Heart right ventricle (tissue), 16 donors: ENCODE results near the gene CARS2. TPM values are rescaled to one million over a fixed set of nuclear protein-coding genes. Genes with fewer than 3 reads are reported as not detected.

ENCODE experiments used
- ATAC-seq, 8 donors: fragments of 200-7000 bp; cut with Tn5 transposase; one replicate each; pipeline ENCODE4 v1.9.1; 2020; ENCODE audit warnings: mild to moderate bottlenecking in 8 of 8, moderate library complexity in 8 of 8, moderate number of reproducible peaks in 1 of 8
- DNase-seq, 2 donors: peaks; one replicate each; pipeline ENCODE4 v3.0.0-alpha.2; 2020
- H3K27ac ChIP-seq, 10 donors: fragments of 200-600 bp; sonication (generic) in 2 of 10; one replicate each; pipeline versions ENCODE4 v1.5.0 to v1.8.0; 2020 to 2022; ENCODE audit warnings: mild to moderate bottlenecking in 3 of 10
- H3K27me3 ChIP-seq, 7 donors: fragments of 200-600 bp; one replicate each; pipeline ENCODE4 v1.8.0; 2021 to 2022; ENCODE audit warnings: mild to moderate bottlenecking in 2 of 7
- H3K36me3 ChIP-seq, 9 donors: fragments of 200-600 bp; sonication (generic) in 1 of 9; one replicate each; pipeline versions ENCODE4 v1.5.0 to v1.8.0; 2020 to 2022; ENCODE audit warnings: mild to moderate bottlenecking in 2 of 9
- H3K4me1 ChIP-seq, 9 donors: fragments of 200-600 bp; sonication (generic) in 1 of 9; one replicate each; pipeline versions ENCODE4 v1.5.0 to v1.8.0; 2020 to 2022; ENCODE audit warnings: mild to moderate bottlenecking in 4 of 9
- H3K4me3 ChIP-seq, 10 donors: fragments of 200-600 bp; sonication (generic) in 2 of 10; one replicate each; pipeline versions ENCODE4 v1.5.0 to v1.8.0; 2020 to 2022; ENCODE audit warnings: mild to moderate bottlenecking in 7 of 10, moderate library complexity in 2 of 10
- H3K9me3 ChIP-seq, 11 donors: fragments of 200-600 bp in 10 of 11; sonication (generic) in 2 of 11; one replicate each; pipeline versions ENCODE4 v1.5.0 to v1.8.0; 2013 to 2022; ENCODE audit warnings: mild to moderate bottlenecking in 2 of 11, control low read depth in 1 of 11, moderate library complexity in 1 of 11
- WGBS, 2 donors: extraction: QIAGEN DNeasy Blood & Tissue Kit; methylation state at CpG; one replicate each; pipeline ENCODE4 v1.1.7; 2013; ENCODE audit warnings: inconsistent platforms in 1 of 2; 5-methylcytosine and 5-hydroxymethylcytosine counted together
- intact Hi-C, 10 donors: fragments of 100-400 bp; cut with DNase I; formaldehyde crosslinking; loops; one replicate each; pipeline versions ENCODE4 v1.11.1 to v1.14.2; 2022
- polyA plus RNA-seq, 2 donors: library from polyadenylated mRNA; stranded (reverse); fragments of 200-250 nt; gene quantifications; one replicate each; pipeline ENCODE4 v1.2.3, GENCODE V29; 2013
- total RNA-seq, 10 donors: library from RNA; stranded (reverse); fragmentation: NEBNext Ultra II Directional in 3 of 10; extraction: Animal tissue kit (Norgen Biotek cat#: 25700) in 3 of 10; gene quantifications; one replicate each; pipeline versions ENCODE4 v1.2.1 to v1.2.4, GENCODE V29; 2021 to 2023
- TF ChIP-seq, protein P1 (sequence below), 9 donors: fragments of 200-600 bp; sonication (generic) in 2 of 9; IDR thresholded peaks; one replicate each; pipeline versions ENCODE4 v1.5.0 to v1.8.0; 2021 to 2022; ENCODE audit warnings: antibody characterized with exemption in 9 of 9, mild to moderate bottlenecking in 5 of 9, moderate library complexity in 1 of 9
- donor health status: Arrhythmogenic right ventricular cardiomyopathy.
- donor health status: ischemic (EF 13 %, LVEDD 7.1; RV severe dilation, severe dysfunction).
- donor health status: healthy with polysubstance abuse.
- donor health status: DM: no; HTN: yes; CAD: no.
- donor health status: DM: no; HTN: no; CAD: no.
- donor health status: ischemic (EF 25% LVEDD 6.9; RV normal size, moderate dysfunction).
- donor health status: ischemic (EF 25% LVEDD 5.7; RV mildly dilated, moderate dysfunction).
- donor health status: healthy.
- donor health status: DM: yes; HTN: yes; CAD: no.
- donor health status: Ischemic cardiomyopathy.
- donor health status: ischemic (EF 35%, LVEDD 5.7; RV mildly dilated, moderate dysfunction).
- donor health status: nonischemic (EF 11% LVEDD 7.7; RV severe dilation, severe dysfunction).
- donor health status: DM: yes; HTN: yes; CAD: no.
- donor health status: PGD.
- donor health status: ischemic (EF 29% LVEDD 5.4; RV normal size, mild dysfunction).
- donor health status: nonischemic (EF 23%, LVEDD 6.1; RV moderate dilation, normal function).

Gene CARS2
- total and polyA plus RNA-seq, 12 donors, result 35.2 to 103 (median 44.0) TPM

DNA sequence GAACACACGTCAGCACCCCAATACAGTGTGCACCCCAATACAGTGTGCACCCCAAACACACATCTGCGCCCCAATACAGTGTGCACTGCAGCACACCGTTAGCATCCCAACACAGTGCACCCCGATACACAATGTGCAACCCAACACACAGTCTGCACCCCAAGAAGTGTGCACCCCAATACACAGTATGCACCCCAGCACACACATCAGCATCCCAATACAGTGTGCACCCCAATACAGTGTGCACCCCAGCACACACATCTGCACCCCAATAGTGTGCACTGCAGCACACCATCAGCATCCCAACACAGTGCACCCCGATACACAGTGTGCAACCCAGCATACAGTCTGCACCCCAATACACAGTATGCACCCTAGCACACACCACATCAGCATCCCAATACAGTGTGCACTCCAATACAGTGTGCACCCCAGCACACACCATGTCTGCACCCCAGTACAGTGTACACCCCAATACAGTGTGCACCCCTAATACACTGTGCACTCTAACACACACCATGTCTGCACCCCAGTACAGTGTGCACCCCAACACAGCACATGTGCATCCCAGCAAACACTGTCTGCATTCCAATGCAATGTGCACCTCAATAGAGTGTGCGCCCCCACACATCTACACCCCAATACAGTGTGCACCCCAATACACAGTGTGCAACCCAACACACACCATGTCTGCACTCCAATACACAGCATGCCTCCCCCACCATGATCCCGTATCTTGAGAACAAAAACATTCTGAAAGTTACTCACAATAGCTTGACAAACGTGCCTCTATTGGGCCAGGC, 855 bp upstream of the CARS2 start:
- Histone ChIP-seq H3K4me3 (peak overlapping the region in 9 of 10 donors; percentile 72 to 87 (median 77)), H3K9me3 (no peaks in the 10 kb centered on the region), H3K27me3 (no peaks in the 10 kb centered on the region), H3K27ac (peak overlapping the region; percentile 11 to 93 (median 85)), H3K4me1 (peaks cover 4 to 56% (median 30%) of the 10 kb centered on the region in 9 donors), H3K36me3 (peaks cover 0 to 20% (median 0%) of the 10 kb centered on the region in 9 donors)
- 58 to 59% methylated on average over 8 of the region's 8 CpGs for WGBS, 2 donors
- ATAC-seq (peak in 3 of 8 donors; percentile 0 to 9 (median 1)), DNase-seq (no peak)
- TF ChIP-seq, protein P1, sequence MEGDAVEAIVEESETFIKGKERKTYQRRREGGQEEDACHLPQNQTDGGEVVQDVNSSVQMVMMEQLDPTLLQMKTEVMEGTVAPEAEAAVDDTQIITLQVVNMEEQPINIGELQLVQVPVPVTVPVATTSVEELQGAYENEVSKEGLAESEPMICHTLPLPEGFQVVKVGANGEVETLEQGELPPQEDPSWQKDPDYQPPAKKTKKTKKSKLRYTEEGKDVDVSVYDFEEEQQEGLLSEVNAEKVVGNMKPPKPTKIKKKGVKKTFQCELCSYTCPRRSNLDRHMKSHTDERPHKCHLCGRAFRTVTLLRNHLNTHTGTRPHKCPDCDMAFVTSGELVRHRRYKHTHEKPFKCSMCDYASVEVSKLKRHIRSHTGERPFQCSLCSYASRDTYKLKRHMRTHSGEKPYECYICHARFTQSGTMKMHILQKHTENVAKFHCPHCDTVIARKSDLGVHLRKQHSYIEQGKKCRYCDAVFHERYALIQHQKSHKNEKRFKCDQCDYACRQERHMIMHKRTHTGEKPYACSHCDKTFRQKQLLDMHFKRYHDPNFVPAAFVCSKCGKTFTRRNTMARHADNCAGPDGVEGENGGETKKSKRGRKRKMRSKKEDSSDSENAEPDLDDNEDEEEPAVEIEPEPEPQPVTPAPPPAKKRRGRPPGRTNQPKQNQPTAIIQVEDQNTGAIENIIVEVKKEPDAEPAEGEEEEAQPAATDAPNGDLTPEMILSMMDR (IDR thresholded peaks at IDR 0.05), result no peak
- intact Hi-C loops, result loop anchor here in 4 of 10 donors (5.0 to 10.0 kb wide), 4 partner anchors 82 to 111 kb away; partner anchors contain the start of gene NAXD (in 2 of the 4)

DNA sequence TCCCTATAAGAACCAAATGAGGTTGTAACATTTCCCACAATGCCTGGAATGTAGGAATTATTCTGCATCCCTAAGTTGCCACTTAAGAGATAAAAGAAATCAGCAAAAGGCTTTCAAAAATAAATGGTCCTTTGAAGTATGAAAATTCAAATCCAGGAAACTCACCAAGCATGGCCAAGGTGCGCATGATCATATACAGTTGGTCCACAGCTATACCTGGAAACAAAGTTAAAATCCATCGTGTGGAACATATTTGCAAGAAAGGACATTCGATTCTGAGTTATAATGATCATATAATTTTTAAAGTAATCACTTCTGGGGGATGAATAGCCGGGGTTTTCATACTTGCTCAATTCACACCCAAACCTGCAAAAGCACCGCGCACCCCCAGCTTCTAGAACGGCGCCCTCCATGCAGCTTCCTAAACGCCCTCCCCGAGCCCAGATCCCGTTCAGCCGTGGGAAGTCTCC, 525 bp downstream of the CARS2 start:
- 7% methylated on average over 12 of the region's 12 CpGs for WGBS, 2 donors
- intact Hi-C loops, result loop anchor here in 4 of 10 donors (5.0 to 10.0 kb wide), 4 partner anchors 81 to 112 kb away; partner anchors contain the start of gene NAXD (in 2 of the 4)
- Histone ChIP-seq H3K27ac (peak overlapping the region; percentile 44 to 93 (median 85)), H3K9me3 (no peaks in the 10 kb centered on the region), H3K4me3 (peak overlapping the region; percentile 69 to 87 (median 76)), H3K27me3 (no peaks in the 10 kb centered on the region), H3K36me3 (peaks cover 0 to 34% (median 12%) of the 10 kb centered on the region in 9 donors), H3K4me1 (peaks cover 0 to 43% (median 22%) of the 10 kb centered on the region in 9 donors)
- TF ChIP-seq, protein P1 (IDR thresholded peaks at IDR 0.05), result no peak
- DNase-seq, result no peak
- no peak for ATAC-seq

DNA sequence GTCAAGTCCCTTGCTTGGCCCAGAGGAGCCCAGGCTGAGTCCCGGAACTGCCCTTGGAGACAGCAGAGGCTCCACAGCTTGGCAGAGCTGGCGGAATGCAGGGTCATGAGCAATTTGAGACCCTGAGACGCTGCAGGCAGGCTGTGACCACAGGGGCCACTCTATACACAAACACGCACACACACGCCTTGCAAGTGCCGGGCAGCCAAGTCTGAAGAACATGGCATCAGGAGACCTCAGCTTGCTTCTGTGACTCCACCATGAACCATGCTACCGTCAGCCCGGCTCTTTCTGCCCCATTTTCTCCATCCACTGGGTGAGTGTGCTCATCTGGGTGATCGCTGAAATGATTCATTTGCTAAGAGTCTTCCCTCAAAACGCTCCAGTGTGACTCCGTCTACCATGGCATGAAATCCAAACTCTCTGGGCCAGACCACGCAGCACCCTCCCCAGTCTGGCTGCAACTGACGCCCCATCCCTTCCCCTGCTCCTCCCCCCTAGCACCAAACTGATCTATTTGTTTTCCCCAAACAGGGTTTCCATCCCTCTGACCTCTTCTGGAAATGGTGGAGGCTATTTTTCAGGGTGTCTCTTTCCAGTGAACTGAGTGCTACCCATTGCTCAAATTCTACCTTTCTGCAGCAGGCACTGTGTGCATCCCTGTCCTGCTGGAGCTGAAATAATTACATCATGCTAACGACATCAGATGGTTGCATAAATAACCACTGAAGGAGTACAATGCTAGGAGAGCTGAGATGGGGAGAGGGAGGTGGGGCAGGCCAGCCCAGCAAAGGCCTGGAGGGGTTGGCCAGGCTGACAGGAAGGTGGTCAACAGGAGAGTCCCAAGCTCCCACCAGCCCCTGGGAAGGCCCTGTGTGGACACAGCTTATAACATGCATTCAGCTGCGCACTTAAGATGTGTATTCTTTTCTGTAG, 3.1 kb downstream of the CARS2 start:
- ATAC-seq (no peak), DNase-seq (no peak)
- peaks cover 0 to 59% (median 35%) of the 10 kb centered on the region in 9 donors for H3K36me3 ChIP-seq
- no peak overlapping the region for H3K27ac ChIP-seq
- TF ChIP-seq, protein P1 (IDR thresholded peaks at IDR 0.05), result no peak
- no peak overlapping the region for H3K4me3 ChIP-seq
- H3K4me1 ChIP-seq, result peaks cover 0 to 56% (median 22%) of the 10 kb centered on the region in 9 donors
- no peaks in the 10 kb centered on the region for H3K9me3 ChIP-seq
- H3K27me3 ChIP-seq, result no peaks in the 10 kb centered on the region
- WGBS, 2 donors, result 87 to 88% methylated on average over 15 of the region's 15 CpGs
- intact Hi-C loops, result loop anchor here in 2 of 10 donors (10.0 kb wide), 2 partner anchors 78 to 88 kb away; partner anchors contain the start of gene NAXD (in 1 of the 2)
